ENCODE results near the gene TMEM234.
"Not testable (repeated sequence)": the region's sequence is repeated elsewhere in the genome, so short reads cannot be mapped to it uniquely, and the experiment has no call there.

The TMEM234 gene

DNA sequence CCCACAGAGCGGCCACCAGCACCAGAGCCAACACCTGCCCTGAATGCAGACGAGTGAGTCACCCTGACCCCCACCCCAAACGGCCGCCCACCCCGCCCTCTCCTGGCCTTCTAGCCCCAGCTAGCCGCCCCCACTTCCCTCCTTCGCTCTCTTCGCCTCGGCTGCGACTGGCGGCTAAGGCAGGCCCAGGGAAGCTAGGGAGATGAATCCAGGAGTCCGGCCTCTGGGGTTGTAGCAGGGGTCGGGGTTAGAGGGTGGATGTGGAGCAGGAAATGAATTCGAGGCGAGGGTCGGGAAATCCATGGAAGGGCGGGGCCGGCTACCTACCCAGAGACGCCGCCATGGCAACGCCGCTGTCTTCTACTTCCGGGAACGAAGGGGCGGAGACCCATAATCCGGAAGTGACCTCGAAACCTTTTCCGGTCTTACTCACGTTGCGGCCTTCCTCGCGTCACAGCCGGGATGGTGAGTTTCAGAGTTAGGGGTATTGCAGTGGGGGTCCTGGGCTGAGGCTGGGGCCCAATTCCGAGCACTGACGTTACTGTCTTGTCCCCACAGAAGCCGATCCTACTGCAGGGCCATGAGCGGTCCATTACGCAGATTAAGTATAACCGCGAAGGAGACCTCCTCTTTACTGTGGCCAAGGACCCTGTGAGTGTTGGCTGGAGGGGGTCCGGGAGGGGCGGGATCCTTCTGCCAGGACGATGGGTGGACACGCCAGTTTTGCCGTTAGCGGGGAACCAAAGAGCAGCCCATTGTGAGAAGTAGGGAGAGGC lies at the start of gene TMEM234, which contains the start of gene EIF3I:
TSS of gene TMEM234 (minus strand) at position 374 of the 776 bp plus-strand sequence. CDS start at position 343, 31 bp downstream.
TSS of gene EIF3I (plus strand) at position 428 of the 776 bp plus-strand sequence. CDS start at position 463, 35 bp downstream.
- Histone ChIP-seq H3K36me3 (ENCODE audit: control insufficient read depth, low read depth, low read length) (peaks cover 16% of the 10 kb centered on the region), H3K4me3 (ENCODE audit: low read length) (peak within 1 kb of the TSS; percentile 88), H3K9me3 (ENCODE audit: control insufficient read depth, low read depth, low read length) (no peaks in the 10 kb centered on the region), H3K9ac (ENCODE audit: low read length) (peak within 1 kb of the TSS; percentile 86), H3K4me1 (ENCODE audit: control insufficient read depth, low read depth, low read length) (no peaks in the 10 kb centered on the region), H3K27ac (ENCODE audit: low read length) (peak within 1 kb of the TSS; percentile 61), H3K27me3 (ENCODE audit: control insufficient read depth, insufficient read depth, low read length) (no peaks in the 10 kb centered on the region)

DNA sequence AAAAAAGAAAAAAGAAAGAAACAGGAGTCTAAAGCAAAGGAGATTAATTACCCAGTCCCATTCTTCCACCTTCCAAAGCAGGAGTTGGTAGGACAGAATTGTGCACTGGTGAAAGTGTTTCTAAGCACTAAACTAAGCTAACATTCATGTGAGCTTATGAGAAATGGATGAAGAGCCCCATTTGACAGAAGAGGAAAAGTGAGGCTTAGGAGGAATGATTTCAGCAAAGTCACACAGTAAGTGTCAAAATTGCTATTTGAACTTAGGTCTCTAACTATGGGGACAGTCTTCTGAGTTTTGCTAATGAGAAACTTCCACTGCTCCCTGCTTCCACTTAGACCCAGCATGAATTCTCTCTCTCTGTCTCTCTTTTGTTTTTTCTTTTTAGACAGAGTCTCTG lies 47.6 kb upstream of the TMEM234 start:
- Histone ChIP-seq H3K9me3 (ENCODE audit: control insufficient read depth, low read depth, low read length) (no peaks in the 10 kb centered on the region), H3K4me1 (ENCODE audit: control insufficient read depth, low read depth, low read length) (peaks cover 12% of the 10 kb centered on the region), H3K27me3 (ENCODE audit: control insufficient read depth, insufficient read depth, low read length) (no peaks in the 10 kb centered on the region), H3K4me3 (ENCODE audit: low read length) (no peak overlapping the region), H3K9ac (ENCODE audit: low read length) (no peak overlapping the region), H3K27ac (ENCODE audit: low read length) (no peak overlapping the region), H3K36me3 (ENCODE audit: control insufficient read depth, low read depth, low read length) (no peaks in the 10 kb centered on the region)

DNA sequence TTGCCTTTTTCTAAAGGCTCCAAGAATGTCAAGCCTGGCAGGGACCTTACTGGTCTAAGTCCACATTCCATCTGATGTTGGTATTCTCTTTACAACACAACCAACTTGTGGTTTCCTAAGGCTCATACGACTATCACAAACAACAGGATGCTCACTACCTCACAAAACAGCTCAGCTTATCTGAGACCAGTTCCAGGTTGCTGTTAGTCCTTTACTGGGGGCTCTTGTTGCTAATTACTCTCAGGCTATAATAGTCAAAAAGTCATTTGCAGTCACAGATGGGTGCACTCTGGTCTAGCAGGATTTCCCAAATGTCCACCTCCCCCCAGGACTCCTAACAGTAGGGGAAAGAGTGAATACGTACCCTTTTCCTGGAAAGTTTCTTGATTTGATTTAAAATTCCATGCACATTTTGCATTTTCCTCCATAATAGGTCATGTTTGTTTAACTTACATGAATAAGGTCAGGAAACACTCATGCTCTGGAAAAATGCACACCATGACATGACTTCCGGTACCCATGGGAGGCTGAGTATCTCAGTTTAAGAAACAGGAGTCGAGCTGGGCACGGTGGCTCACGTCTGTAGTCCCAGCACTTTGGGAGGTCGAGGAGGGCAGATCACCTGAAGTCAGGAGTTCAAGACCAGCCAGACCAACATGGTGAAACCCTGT lies 44.9 kb upstream of the TMEM234 start:
- Histone ChIP-seq H3K27ac (ENCODE audit: low read length) (no peak overlapping the region), H3K4me1 (ENCODE audit: control insufficient read depth, low read depth, low read length) (no peaks in the 10 kb centered on the region), H3K4me3 (ENCODE audit: low read length) (no peak overlapping the region), H3K36me3 (ENCODE audit: control insufficient read depth, low read depth, low read length) (no peaks in the 10 kb centered on the region), H3K9me3 (ENCODE audit: control insufficient read depth, low read depth, low read length) (no peaks in the 10 kb centered on the region), H3K27me3 (ENCODE audit: control insufficient read depth, insufficient read depth, low read length) (no peaks in the 10 kb centered on the region), H3K9ac (ENCODE audit: low read length) (no peak overlapping the region)

DNA sequence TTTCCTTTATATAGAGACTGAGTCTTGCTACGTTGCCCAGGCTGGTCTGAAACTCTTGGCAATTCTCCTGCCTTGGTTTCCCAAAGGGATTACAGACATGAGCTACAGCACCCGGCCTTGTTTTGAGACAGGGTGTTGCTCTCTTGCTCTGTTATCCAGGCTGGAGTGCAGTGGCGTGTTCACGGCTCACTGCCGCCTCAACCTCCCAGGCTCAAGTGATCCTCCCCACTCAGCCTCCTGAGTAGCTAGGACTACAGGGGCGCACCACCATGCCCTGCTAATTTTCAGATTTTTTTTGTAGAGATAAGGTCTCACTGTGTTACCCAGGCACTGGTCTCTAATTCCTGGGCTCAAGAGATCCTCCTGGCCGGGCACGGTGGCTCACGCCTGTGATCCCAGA lies 43.7 kb upstream of the TMEM234 start:
- no peaks in the 10 kb centered on the region for H3K36me3 ChIP-seq (ENCODE audit: control insufficient read depth, low read depth, low read length)
- H3K9me3 ChIP-seq (ENCODE audit: control insufficient read depth, low read depth, low read length), result no peaks in the 10 kb centered on the region
- H3K27ac ChIP-seq (ENCODE audit: low read length), result no peak overlapping the region
- H3K4me1 ChIP-seq (ENCODE audit: control insufficient read depth, low read depth, low read length), result no peaks in the 10 kb centered on the region
- H3K9ac ChIP-seq (ENCODE audit: low read length), result no peak overlapping the region
- H3K4me3 ChIP-seq (ENCODE audit: low read length), result no peak overlapping the region
- H3K27me3 ChIP-seq (ENCODE audit: control insufficient read depth, insufficient read depth, low read length), result no peaks in the 10 kb centered on the region

DNA sequence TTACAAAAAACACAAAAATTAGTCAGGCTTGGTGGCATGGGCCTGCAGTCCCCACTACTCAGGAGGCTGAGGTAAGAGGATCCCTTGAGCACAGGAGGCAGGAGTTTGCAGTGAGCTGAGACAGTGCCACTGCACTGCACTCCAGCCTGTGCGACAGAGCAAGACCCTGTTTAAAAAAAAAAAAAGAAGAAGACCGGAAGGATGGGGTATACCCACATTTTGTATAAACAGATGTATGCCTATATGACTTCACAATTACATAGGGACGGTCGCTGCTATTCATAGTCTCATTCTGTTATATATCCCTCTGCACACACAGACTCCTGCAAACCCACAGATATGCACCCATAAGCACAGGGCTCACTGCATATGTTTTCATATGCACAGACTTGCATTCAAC lies 41.6 kb upstream of the TMEM234 start:
- Histone ChIP-seq H3K9ac (ENCODE audit: low read length) (no peak overlapping the region), H3K27me3 (ENCODE audit: control insufficient read depth, insufficient read depth, low read length) (no peaks in the 10 kb centered on the region), H3K36me3 (ENCODE audit: control insufficient read depth, low read depth, low read length) (no peaks in the 10 kb centered on the region), H3K4me1 (ENCODE audit: control insufficient read depth, low read depth, low read length) (no peaks in the 10 kb centered on the region), H3K9me3 (ENCODE audit: control insufficient read depth, low read depth, low read length) (no peaks in the 10 kb centered on the region), H3K4me3 (ENCODE audit: low read length) (no peak overlapping the region), H3K27ac (ENCODE audit: low read length) (no peak overlapping the region)

DNA sequence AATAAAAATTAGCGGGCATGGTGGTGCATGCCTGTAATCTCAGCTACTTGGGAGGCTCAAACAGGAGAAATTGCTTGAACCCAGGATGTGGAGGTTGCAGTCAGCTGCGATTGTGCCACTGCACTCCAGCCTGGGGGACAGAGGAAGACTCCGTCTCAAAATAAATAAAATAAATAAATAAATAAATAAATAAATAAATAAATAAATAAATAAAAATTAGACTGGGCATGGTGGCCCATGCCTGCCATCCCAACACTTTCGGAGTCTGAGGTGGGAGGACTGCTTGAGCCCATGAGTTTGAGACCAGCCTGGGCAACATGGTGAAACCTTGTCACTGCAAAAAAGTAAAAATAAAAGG lies 41.1 kb upstream of the TMEM234 start:
- not testable (repeated sequence) for H3K27me3 ChIP-seq (ENCODE audit: control insufficient read depth, insufficient read depth, low read length); H3K36me3 ChIP-seq (ENCODE audit: control insufficient read depth, low read depth, low read length); H3K27ac ChIP-seq (ENCODE audit: low read length); H3K4me1 ChIP-seq (ENCODE audit: control insufficient read depth, low read depth, low read length); H3K4me3 ChIP-seq (ENCODE audit: low read length); H3K9me3 ChIP-seq (ENCODE audit: control insufficient read depth, low read depth, low read length); H3K9ac ChIP-seq (ENCODE audit: low read length)

DNA sequence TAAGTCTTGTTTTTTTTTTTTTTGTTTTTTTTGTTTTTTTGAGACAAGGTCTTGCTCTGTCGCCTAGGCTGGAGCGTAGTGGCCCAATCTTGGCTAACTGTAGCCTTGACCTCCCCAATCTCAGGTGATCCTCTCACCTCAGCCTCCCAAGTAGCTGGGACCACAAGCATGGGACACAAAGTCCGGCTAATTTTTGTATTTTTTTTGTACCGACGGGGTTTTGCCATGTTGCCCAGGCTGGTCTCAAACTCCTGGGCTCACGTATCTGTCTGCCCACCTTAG lies 35.0 kb upstream of the TMEM234 start:
- H3K27ac ChIP-seq (ENCODE audit: low read length), result no peak overlapping the region
- no peak overlapping the region for H3K4me3 ChIP-seq (ENCODE audit: low read length)
- no peaks in the 10 kb centered on the region for H3K4me1 ChIP-seq (ENCODE audit: control insufficient read depth, low read depth, low read length)
- H3K36me3 ChIP-seq (ENCODE audit: control insufficient read depth, low read depth, low read length), result no peaks in the 10 kb centered on the region
- no peaks in the 10 kb centered on the region for H3K9me3 ChIP-seq (ENCODE audit: control insufficient read depth, low read depth, low read length)
- H3K9ac ChIP-seq (ENCODE audit: low read length), result no peak overlapping the region
- H3K27me3 ChIP-seq (ENCODE audit: control insufficient read depth, insufficient read depth, low read length), result no peaks in the 10 kb centered on the region

DNA sequence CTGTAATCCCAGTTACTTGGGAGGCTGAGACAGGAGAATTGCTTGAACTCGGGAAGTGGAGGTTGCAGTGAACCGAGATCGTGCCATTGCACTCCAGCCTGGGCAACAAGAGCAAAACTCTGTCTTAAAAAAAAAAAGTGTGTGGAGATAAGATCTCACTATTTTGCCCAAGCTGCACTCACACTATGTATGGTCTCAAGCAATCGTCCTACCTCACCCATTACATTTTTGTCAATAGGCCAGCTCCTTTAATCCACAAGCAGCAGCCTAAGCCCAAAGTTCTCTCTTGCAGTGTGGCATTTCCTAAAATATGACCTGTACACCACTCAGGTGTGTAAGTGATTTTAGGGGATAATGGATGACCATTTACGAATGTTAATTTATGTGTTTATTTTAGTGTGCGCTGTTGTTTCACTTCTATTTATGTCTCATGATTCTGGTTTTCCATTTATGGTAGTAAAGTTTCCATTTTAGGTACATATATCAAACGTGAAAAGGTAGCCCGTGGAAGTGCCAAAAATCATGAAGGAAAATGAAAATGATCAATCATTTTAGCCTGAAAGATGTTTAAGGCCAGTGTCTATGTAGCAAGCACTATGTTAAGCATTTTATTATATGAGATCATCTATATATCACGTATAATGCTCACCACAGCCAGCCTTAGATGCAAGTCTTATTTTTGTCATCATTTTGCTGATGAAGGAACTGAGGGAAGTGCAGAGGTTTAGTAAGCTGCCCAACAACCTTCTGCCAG lies 34.5 kb upstream of the TMEM234 start:
- no peak overlapping the region for H3K4me3 ChIP-seq (ENCODE audit: low read length)
- H3K36me3 ChIP-seq (ENCODE audit: control insufficient read depth, low read depth, low read length), result no peaks in the 10 kb centered on the region
- H3K27ac ChIP-seq (ENCODE audit: low read length), result no peak overlapping the region
- no peaks in the 10 kb centered on the region for H3K4me1 ChIP-seq (ENCODE audit: control insufficient read depth, low read depth, low read length)
- H3K9me3 ChIP-seq (ENCODE audit: control insufficient read depth, low read depth, low read length), result no peaks in the 10 kb centered on the region
- no peaks in the 10 kb centered on the region for H3K27me3 ChIP-seq (ENCODE audit: control insufficient read depth, insufficient read depth, low read length)
- no peak overlapping the region for H3K9ac ChIP-seq (ENCODE audit: low read length)

DNA sequence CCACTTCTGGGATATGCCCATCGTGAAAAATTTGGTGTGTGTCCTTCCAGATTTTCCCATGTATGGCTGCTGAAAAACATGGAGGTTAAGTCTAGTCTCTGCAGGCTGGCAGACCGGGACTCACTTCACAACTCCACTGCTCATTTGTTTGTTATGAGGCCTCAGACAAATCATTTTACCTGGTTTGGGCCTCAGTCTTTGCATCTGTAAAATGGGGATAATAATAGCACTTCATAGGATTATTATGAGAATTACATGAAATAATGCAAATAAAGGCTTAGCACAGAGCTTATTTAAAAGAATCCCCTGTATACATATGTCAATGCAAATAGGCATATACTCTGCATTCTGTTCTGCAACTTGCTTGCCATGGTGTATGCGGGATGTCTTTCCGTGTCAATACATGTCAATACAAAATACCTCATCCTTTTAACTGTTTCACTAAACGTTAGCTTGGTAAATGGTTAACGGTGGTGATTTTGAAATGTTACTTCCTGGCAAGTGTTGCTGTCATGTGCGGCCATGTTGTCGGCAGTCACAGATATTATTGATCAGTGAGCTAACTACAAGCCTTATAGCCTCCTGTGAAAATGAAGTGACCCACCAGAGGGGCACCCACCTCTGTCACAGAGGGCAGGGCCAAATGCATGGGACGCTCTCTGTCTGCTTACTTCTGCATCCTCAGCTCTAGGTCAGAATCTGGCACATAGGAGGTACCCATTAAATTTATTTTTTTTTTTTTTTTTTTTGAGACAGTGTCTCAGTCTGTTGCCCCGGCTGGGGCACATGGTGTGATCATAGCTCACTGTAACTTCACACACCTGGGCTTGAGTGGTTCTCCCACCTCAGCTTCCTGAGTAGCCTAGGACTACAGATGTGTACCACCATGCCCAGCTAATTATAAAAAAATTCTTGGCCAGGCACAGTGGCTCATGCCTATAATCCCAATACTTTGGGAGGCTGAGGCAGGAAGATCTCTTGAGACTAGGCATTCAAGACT lies 33.2 kb upstream of the TMEM234 start:
- H3K9ac ChIP-seq (ENCODE audit: low read length), result no peak overlapping the region
- H3K27ac ChIP-seq (ENCODE audit: low read length), result no peak overlapping the region
- no peaks in the 10 kb centered on the region for H3K36me3 ChIP-seq (ENCODE audit: control insufficient read depth, low read depth, low read length)
- H3K9me3 ChIP-seq (ENCODE audit: control insufficient read depth, low read depth, low read length), result no peaks in the 10 kb centered on the region
- no peak overlapping the region for H3K4me3 ChIP-seq (ENCODE audit: low read length)
- no peaks in the 10 kb centered on the region for H3K27me3 ChIP-seq (ENCODE audit: control insufficient read depth, insufficient read depth, low read length)
- no peaks in the 10 kb centered on the region for H3K4me1 ChIP-seq (ENCODE audit: control insufficient read depth, low read depth, low read length)

DNA sequence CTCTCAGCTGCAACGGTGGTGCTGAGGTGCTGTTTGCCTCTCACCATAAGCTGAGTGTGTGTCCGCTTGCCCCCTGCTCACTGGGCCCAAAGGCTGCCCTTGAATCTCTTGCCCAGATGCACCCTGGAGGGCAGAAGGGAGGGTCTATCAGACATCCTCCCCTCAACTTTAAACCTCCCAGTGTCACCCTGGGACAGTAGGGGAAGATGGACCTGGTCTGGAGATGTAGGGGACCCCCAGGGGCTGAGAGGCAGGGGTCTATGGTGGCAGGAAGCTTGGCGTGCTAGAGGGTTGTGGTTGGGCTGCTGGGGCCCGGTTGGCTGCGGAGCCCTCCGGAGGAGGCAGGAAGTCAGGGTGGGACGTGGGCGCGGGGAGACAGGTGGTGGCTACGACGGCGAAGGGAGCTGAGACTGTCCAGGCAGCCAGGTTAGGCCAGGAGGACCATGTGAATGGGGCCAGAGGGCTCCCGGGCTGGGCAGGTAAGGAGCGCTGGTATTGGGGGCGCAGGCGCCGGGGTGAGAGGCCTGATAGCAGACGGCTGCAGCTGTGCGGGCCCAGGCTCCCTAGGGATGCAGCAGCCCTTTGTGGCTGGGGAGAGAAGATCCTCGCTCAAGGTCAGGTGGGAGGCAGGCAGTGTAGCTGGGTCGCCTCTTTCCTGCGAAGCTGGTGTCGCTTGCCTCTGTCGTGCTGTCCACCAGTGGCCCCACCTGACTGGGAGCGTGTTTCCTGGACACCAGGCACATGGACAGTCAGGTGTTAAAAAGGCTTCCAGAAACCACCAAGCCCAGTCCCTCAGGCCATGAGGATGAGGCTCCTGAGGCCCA lies 29.0 kb upstream of the TMEM234 start, which contains the start of gene LCK:
TSS of gene LCK (plus strand) at position 373 of the 824 bp plus-strand sequence. CDS start 23,065 bp downstream, outside the sequence.
- Histone ChIP-seq H3K9me3 (ENCODE audit: control insufficient read depth, low read depth, low read length) (no peaks in the 10 kb centered on the region), H3K27ac (ENCODE audit: low read length) (no peak within 1 kb of the TSS), H3K4me1 (ENCODE audit: control insufficient read depth, low read depth, low read length) (no peaks in the 10 kb centered on the region), H3K4me3 (ENCODE audit: low read length) (no peak within 1 kb of the TSS), H3K27me3 (ENCODE audit: control insufficient read depth, insufficient read depth, low read length) (no peaks in the 10 kb centered on the region), H3K36me3 (ENCODE audit: control insufficient read depth, low read depth, low read length) (no peaks in the 10 kb centered on the region), H3K9ac (ENCODE audit: low read length) (no peak within 1 kb of the TSS)
